Measurements from ENCODE around the gene SENP6.
"Not testable (repeated sequence)": the region's sequence is repeated elsewhere in the genome, so short reads cannot be mapped to it uniquely, and the experiment has no call there.

Gene SENP6

DNA sequence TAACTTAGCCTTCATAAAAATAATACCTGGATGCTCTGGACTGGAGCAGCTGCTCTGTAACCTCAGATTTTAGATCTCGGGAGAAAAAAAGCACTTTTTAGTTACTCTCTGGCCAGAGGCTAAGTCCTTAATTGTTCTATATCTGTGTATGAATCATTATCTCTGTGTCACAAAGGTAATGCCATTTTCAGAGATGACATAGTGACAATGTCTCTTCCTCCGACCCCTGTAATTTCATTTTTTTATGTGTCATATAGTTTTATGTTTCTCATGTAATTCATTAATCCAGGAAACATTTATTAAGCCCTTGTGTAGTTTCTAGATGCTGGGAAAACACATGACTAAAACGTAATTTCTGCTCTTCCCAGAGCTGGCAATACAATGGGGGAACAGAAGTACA is 55.6 kb downstream of the SENP6 start:
- no peak for DNase-seq

DNA sequence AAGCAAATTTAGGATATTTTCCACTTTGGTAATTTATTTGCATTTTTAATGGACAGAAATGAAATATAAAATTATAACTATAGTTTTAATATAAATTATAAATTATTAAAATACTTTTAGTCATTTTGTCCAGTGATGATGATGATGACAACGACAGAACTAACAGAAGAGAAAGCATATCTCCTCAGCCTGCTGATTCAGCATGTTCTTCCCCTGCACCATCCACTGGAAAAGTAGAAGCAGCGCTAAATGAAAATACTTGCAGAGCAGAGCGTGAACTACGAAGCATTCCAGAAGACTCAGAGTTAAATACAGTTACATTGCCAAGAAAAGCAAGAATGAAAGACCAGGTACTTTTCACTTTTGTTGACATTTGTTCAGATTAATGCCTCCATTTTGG is 64.9 kb downstream of the SENP6 start:
- no peak for DNase-seq

DNA sequence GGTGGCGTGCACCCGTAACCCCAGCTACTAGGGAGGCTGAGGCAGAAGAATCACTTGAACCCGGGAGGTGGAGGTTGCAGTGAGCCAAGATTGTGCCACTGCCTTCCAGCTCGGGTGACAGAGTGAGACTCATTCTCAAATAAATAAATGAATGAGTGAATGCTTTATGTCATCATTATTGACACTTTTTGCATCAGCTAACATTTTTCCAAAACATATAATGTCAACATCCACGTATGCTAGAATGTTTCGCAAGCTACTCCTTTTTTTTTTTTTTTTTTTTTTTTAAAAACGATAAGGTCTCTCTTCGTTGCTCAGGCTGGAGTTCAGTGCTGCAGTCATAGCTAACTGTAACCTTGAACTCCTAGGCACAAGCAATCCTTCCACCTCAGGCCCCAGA is 72.2 kb downstream of the SENP6 start:
- no peak for DNase-seq

DNA sequence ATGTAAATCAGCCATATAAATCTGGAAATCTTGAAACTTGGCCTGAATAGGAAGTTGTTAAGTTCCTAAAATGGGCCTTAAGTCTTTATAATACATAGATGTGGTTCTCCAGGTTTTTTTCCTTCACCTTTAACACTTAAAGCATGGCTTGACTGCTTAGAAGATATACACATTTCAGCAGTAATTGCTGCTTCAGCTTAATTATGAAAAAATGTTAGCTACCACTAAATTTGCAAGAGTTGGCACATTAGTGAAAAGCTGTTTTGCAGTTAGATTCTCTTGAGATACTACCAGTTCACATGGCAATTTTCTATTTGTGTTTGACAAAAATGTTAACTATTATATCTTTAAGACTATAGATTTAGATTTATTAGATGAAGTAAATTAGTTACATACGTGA is 74.7 kb downstream of the SENP6 start:
- no peak for DNase-seq

DNA sequence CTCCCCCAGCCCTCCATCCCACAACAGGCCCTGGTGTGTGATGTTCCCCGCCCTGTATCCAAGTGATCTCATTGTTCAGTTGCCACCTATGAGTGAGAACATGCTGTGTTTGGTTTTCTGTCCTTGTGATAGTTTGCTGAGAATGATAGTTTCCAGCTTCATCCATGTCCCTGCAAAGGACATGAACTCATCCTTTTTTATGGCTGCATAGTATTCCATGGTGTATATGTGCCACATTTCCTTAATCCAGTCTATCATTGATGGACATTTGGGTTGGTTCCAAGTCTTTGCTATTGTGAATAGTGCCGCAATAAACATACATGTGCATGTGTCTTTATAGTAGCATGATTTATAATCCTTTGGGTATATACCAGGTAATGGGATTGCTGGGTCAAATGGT is 80.9 kb downstream of the SENP6 start:
- not testable (repeated sequence) for DNase-seq

DNA sequence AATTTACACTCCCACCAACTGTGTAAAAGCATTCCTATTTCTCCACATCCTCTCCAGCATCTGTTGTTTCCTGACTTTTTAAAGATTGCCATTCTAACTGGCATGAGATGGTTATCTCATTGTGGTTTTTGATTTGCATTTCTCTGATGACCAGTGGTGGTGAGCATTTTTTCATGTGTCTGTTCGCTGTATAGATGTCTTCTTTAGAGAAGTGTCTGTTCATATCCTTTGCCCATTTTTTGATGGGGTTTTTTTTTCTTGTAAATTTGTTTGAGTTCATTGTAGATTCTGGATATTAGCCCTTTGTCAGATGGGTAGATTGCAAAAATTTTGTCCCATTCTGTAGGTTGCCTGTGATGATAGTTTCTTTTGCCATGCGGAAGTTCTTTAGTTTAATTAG is 81.3 kb downstream of the SENP6 start:
- DNase-seq: not testable (repeated sequence)

DNA sequence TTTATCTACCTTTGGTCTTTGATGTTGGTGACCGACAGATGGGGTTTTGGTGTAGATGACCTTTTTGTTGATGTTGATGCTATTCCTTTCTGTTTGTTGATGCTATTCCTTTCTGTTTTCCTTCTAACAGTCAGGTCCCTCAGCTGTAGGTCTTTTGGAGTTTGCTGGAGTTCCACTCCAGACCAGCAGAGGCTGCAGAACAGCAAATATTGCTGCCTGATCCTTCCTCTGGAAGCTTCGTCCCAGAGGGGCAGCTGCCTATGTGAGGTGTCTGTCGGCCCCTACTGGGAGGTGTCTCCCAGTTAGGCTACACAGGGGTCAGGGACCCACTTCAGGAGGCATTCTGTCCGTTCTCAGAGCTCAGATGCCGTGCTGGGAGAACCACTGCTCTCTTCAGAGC is 85.9 kb downstream of the SENP6 start:
- not testable (repeated sequence) for DNase-seq

DNA sequence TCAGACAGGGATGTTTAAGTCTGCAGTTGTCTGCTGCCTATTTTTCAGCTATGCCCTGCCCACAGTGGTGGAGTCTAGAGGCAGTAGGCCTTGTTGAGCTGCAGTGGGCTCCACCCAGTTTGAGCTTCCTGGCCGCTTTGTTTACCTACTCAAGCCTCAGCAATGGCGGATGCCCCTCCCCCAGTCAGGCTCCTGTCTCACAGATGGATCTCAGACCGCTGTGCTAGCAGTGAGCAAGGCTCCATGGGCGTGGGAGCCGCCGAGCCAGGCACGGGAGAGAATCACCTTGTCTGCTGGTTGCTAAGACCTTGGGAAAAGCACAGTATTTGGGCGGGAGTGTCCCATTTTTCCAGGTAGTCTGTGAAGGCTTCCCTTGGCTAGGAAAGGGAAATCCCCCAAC is 86.3 kb downstream of the SENP6 start:
- not testable (repeated sequence) for DNase-seq

DNA sequence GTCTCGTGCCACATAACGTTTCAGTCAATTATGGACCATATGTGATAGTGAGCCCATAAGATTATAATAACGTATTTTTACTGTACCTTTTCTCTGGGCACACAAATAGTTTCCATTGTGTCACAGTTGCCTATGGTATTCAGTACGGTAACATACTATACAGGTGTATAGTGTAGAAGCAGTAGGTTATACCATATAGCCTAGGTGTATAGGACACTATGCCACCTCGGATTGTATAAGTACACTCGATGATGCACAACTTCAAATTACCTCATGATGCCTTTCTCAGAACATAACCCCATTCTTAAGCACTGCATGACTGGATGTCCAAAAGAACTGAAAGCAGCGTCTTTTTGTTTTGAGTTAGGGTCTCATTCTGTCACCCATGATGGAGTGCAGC is 87.9 kb downstream of the SENP6 start:
- DNase-seq: no peak

DNA sequence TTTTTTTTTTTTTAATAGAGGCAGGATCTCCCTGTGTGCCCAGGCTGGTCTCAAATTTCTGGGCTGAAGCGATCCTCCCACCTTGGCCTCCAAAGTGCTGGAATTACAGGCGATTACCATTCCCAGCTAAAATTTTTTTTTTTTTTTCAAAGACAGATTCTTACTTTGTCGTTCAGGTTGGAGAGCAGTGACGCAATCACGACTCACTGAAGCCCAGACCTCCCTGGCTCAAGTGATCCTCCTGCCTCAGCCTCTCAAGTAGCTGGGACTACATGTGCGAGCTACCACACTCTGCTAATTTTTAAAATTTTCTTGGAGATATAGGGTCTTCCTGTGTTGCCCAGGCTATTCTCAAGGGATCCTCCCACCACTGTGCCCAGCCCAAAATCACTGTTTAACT is 89.3 kb downstream of the SENP6 start:
- peak; percentile 5 for DNase-seq

DNA sequence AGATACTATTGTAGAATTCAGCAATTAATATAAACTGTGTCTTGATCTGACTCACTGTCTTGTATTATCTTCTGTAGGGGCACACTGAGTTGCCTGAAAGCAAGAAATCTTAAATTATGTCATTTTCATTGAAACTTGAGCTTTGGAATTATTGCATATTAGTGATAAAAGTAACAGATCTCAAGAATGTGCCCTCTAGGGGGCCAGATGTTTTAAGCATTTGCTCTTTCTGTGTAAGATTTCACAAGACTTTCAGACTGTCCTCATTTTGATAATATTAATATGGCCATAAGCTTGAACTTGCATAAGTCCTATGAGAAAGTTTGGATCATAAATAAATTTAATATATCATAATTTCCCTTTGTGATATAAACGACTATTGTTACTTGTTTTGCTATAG is 91.9 kb downstream of the SENP6 start:
- no peak for DNase-seq

DNA sequence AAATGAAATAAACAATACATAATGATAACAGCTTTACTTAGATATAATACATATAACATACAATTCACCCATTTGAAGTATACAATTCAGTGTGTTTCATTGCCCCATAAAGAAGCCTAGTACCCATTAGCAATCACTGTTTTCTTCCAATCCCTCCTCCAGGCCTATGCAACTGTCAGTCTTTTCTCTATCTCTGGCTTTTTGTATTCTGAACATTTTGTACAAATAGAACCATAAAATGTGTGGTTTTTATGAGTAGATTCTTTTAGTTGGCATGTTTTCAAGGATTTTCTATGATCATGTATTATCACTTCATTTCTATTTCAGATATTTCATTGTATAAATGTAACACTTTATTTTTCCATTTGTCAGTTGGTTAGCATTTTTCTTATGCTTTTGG is 92.7 kb downstream of the SENP6 start:
- no peak for DNase-seq

DNA sequence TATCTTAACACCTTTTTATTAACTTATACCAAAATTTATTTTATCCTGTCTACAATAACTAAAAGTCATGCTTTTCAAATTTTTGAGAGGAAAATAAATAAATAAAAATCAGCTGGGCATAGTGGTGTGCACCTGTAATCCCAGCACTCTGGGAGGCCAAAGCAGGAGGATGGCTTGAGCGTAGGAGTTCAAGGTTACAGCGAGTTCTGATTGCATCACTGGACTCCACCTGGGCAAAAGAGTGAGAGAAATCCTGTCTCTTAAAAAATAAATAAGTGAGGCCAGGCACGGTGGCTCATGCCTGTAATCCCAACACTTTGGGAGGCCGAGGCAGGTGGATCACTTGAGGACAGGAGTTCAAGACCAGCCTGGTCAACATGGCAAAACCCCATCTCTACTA is 106.7 kb downstream of the SENP6 start:
- not testable (repeated sequence) for DNase-seq

DNA sequence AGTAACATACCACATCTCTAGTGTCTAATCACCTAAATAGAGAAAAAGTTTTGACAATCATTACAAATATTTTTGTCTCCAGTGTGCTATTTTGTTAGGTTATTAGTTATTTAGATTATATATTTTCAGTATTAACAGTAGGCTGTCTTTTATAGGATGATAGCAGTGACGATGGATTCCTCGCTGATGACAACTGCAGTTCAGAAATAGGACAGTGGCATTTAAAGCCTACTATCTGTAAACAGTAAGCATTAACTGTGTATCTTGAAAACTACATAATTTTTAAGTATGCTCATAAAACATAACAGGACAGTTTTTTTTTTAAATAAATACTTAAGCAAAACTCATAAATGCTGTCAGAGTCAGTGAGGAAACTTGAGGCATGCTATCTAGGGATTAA is 109.5 kb downstream of the SENP6 start:
- no peak for DNase-seq

DNA sequence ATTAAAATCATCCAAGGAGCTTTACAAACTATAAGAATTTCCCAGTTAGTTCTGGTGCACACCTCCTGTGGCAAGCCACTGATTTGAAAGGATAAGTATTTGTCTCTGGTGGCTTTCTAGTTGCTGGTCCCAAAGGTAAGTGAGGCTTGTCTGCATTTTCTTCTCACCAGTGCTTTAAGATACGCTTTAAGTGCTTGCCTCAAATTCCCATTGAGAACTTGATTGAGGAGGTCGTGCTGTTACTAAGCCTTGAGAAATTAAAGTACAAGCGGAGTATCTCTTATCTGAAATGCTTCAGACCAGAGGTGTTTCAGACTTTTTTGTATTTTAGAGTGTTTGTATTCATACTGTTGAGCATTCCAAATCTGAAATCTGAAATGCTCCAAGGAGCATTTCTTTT is 117.5 kb downstream of the SENP6 start:
- DNase-seq: no peak

DNA sequence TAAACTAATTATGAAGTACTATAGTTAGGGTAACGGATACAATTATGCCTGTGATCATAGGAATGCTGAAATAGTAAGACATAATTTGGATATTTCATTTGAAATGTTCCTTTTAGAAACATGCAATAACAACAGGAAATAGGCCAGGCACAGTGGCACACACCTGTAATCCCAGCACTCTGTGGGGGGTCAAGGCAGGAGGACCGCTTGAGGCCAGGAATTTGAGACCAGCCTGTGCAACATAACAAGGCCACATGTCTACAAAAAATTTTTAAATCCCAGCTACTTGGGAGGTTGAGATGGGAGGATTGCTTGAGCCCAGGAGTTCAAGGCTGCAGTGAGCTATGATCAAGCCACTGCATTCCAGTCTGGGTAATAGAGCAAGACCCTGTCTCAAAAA is 121.7 kb downstream of the SENP6 start:
- DNase-seq: no peak

DNA sequence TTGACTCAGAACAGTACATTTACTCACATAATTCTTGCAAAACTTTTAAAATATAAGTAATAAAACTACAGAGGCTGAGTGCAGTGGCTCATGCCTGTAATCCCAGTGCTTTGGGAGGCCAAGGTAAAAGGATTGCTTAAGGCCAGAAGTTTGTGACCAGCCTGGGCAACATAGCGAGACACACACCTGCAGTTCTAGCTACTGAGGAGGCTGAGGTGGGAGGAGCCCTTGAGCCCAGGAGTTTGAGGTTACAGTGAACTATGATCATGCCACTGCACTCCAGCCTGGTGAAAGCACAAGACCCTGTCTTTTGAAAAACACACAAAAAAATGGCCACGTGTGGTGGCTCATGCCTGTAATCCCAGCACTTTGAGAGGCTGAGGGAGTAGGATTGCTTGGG is 125.5 kb downstream of the SENP6 start:
- DNase-seq: no peak

DNA sequence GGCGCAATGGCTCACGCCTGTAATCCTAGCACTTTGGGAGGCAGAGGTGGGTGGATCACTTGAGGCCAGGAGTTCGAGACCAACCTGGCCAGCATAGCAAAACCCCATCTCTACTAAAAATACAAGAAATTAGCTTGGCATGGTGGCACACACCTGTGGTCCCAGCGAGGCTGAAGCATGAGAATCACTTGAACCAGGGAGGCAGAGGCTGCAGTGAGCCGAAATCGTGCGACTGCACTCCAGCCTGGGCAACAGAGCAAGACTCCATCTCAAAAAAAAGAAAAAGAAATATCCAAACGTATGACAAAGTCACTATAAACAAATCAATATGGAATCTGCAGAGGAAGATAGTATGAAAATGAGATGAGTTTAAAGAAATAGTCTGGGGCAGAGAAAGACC is 129.3 kb downstream of the SENP6 start:
- not testable (repeated sequence) for DNase-seq

DNA sequence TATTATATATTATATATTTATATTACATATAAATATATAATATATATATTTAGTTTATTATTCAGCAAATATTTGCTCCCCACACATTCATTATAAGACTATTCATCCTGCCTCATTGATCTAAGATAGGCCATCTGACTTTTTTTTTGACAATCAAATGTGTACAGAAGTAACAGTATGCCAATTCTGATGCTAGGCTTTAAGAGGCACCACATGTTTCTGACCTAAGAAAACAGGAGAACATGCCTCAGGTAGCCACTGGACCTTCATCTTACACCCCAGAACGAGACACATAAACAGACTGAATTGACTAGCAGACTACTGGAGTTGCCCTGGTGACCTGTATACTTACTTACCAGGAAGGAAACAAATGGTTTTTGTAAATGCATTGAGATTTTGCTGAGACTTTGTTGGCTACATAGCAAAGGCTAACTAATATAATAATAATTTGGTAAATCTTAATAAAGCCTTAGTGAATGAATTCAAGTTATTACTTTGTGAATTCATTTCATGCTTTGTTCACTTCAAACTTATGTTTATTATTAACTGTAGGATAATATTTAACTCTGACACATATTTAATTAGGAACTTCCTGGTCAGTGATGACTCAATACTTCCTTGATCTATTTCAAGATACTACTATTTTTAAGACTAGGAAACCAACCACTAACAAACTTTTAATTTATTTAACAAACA is 134.0 kb downstream of the SENP6 start:
- DNase-seq: peak; percentile 24

DNA sequence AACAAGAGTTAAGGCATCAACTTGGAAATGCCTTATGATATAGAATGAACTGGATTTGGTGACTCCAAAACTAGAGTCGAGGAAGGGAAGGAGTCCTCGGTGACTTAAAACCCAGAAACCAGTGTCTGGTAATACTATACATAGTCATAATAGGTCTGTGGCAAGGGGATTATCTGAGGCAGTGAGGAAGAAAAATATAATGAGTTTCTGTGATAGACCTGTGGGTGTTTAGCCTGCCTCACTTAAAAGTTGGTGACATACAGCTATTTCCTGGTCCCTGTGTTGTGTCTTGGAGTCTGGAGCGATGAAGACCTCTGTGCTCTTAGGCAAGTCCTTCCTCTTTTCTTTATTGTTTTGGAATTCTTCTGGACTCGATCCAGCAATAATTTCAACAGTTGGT is 142.3 kb downstream of the SENP6 start:
- DNase-seq: no peak

DNA sequence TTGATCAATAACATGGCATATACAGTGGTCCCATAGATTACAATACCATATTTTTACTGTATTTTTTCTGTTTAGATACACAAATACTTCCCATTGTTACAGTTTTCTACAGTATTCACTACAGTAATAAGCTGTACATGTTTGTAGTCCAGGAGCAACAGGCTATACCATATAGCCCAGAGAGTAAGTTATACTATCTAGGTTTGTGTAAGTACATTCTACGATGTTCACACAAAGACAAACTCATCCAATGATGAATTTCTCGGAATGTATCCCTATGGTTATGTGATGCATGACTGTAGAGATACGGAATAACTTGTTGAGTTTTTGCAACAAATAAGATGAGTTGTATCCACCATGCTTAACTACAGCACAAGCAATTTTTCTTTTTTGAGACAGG is 143.7 kb downstream of the SENP6 start:
- no peak for DNase-seq

DNA sequence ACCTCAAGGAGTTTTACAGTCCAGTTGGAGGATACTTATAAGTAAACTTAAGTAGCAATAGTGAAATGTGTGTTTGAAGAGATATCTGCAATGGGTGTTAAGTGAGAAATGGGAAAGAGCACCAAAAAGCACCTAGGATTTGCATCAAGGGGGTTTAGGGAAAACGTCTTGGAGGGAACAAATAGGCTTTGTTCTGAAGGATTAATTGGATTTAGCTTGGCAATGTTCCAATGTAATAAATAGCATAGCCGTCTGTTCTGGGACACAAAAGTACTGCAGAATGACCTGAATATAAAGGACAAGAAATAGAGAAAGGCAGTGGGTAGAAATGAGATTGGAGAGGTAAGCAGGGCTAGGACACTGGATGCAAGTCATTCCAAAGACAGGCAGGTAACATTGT is 144.5 kb downstream of the SENP6 start:
- no peak for DNase-seq

DNA sequence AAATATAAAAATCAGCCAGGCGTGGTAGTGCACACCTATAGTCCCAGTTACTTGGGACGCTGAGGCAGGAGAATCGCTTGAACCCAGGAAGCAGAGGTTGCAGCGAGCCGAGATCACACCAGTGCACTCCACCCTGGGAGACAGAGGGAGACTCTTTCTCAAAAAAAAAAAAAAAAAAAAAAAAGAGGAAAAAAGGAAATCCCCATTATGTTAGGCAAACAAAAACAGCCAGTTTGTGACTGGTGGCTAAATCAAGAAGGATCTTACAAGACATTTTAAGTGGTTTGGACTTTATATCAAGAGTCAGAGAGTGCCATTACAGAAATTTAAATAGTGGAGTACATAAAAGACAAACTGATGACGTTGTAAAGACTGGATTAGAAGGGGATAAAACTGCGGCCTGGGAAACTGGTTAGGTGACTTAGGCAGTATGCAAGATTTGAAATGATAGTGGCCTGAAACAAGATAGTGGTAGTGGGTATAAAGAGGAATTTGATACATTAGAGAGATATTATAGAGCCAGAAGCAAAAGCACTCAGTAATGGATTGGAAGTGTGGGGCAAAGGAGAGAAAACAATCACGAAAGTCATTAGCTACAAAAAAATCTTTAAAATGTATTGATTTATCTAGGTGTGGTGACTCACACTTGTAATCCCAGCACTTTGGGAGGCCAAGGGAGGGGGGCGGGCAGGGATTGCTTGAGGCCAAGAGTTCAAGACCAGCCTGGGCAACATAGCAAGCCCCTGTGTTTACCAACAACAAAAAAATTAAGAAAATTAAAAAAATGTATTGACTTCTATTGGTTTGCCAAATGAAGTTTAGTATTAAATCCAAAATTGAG is 145.7 kb downstream of the SENP6 start:
- no peak for DNase-seq

DNA sequence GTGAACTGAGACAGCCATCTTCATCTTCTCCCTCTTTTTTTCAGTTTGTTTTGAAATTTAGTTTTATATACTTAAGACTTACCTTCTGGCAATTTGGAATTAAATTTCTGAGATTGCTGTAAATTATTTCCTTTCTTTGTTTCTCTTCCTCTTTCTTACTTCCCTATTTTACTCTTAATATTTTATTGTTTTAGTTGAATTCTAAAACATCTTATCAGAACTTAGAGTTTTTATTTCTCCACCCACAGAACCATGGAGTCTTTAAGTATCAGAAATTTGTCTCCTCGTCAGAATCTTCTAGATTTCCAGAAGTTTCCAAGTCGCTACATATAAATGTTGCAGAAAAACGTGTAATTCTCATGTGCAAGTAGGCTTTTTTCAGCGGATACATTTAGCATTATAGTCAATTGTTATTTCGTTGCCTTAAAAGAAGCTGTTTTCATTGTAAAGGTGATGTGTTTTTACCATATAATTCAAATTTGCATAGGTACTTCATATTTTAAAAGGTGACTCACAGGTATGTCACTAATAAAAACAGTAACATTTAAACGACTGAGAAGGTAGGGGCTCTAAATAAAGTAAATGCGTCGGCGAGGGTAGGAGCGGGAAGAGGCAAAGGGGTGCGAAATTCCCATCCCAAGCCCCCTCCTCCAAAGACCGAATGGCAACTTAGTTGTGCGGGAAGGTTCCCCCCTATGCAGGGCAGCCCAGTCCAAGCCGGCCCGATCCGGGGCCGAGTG is 146.5 kb downstream of the SENP6 start:
- peak; percentile 17 for DNase-seq
